Naive B cell (primary cell): ENCODE data around the gene GRIP1. TPM values are rescaled to one million over a fixed set of nuclear protein-coding genes. Genes with fewer than 3 reads are reported as not detected.

Source experiments
- ATAC-seq, 2 donors: fragments of 150-1000 bp; cut with Tn5 transposase; 2 replicates each; pipeline ENCODE4 v1.10.0; 2021; ENCODE audit warnings: low read depth in 2 of 2, mild to moderate bottlenecking in 2 of 2, moderate library complexity in 2 of 2
- DNase-seq: peaks from one replicate; pipeline ENCODE4 v3.0.0; 2022
- H3K27ac Mint-ChIP-seq, 6 donors: one replicate each; pipeline ENCODE4 v1.8.0; 2020 to 2022; ENCODE audit warnings: mild to moderate bottlenecking in 6 of 6, mixed read lengths in 6 of 6, moderate library complexity in 5 of 6, inconsistent platforms in 2 of 6
- H3K27me3 Mint-ChIP-seq, 3 donors: one replicate each; pipeline ENCODE4 v1.8.0; 2021 to 2022; ENCODE audit warnings: mixed read lengths in 3 of 3, mild to moderate bottlenecking in 1 of 3
- H3K36me3 Mint-ChIP-seq, 2 donors: one replicate each; pipeline ENCODE4 v1.8.0; 2020 to 2022; ENCODE audit warnings: mixed read lengths in 2 of 2, inconsistent platforms in 1 of 2, mild to moderate bottlenecking in 1 of 2
- H3K4me1 Mint-ChIP-seq, 3 donors: one replicate each; pipeline ENCODE4 v1.8.0; 2020 to 2022; ENCODE audit warnings: mixed read lengths in 3 of 3, inconsistent platforms in 1 of 3, mild to moderate bottlenecking in 1 of 3, moderate library complexity in 1 of 3
- H3K4me3 Mint-ChIP-seq, 8 donors: one replicate each; pipeline ENCODE4 v1.8.0; 2020 to 2022; ENCODE audit warnings: mild to moderate bottlenecking in 8 of 8, mixed read lengths in 8 of 8, moderate library complexity in 8 of 8, inconsistent platforms in 2 of 8
- H3K9me3 Mint-ChIP-seq, 7 donors: one replicate each; pipeline ENCODE4 v1.8.0; 2020 to 2022; ENCODE audit warnings: mixed read lengths in 7 of 7, mild to moderate bottlenecking in 5 of 7, inconsistent platforms in 2 of 7, moderate library complexity in 1 of 7
- polyA plus RNA-seq, 6 donors: library from polyadenylated mRNA; unstranded; fragments of 300-500 nt; fragmentation: Illumina TruSeq; gene quantifications; one replicate each; pipeline ENCODE4 v1.2.3, GENCODE V29; 2021; ENCODE audit warnings: low read depth in 6 of 6

GRIP1 gene
- polyA plus RNA-seq, 6 donors from 2014 or later: 0.25 to 0.45 (median 0.44) TPM; not detected in 2

DNA sequence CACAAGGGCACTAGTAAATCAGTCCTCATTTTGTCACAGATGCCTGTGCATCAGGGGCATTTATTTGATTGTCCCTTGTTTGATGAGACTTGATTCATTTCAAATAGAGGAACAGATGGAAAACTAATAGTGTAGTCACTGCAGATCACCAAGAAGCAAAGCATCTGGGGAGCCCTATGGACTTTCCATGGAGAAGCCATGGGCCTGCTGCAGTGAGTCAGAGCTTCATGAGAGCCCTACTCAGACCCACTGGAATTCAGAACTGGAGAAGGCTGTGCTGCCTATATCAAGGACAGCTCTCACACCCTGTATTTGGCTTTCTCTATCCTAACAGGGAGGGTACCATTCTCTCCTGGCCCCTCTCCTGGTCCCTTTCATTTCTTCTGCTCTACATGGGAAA lies 126.2 kb downstream of the GRIP1 start:
- no peak for DNase-seq
- no peak overlapping the region for H3K27ac Mint-ChIP-seq
- peaks cover 11 to 23% (median 19%) of the 10 kb centered on the region in 3 donors for H3K4me1 Mint-ChIP-seq
- no peak for ATAC-seq
- peaks cover 0 to 7% (median under 1%) of the 10 kb centered on the region in 7 donors for H3K9me3 Mint-ChIP-seq
- no peak overlapping the region for H3K4me3 Mint-ChIP-seq
- H3K27me3 Mint-ChIP-seq: peaks cover 0 to 35% (median 11%) of the 10 kb centered on the region in 3 donors
- H3K36me3 Mint-ChIP-seq: no peaks in the 10 kb centered on the region

DNA sequence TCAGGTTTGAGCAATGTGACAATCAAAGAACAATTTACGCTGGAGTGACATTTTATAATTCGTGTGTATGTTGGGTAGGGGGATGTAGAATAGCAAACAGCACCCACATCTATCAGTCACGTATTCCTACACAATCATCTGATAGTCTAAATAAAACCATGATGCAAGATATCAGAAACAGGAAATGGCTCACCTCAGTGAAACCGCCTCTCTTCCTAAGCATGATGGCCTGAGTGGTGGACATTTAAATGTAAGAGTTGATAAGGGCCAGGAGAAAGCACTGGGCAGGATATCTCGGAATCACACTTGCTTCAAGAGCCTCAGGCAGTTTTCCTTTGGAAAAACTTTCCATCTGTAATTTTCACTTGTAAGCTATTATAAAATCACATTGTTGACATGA lies 128.2 kb downstream of the GRIP1 start:
- H3K4me1 Mint-ChIP-seq: peaks cover 11 to 23% (median 19%) of the 10 kb centered on the region in 3 donors
- no peak overlapping the region for H3K4me3 Mint-ChIP-seq
- no peak for ATAC-seq
- no peak for DNase-seq
- no peak overlapping the region for H3K27ac Mint-ChIP-seq
- H3K36me3 Mint-ChIP-seq: no peaks in the 10 kb centered on the region
- peaks cover 0 to 5% (median 0%) of the 10 kb centered on the region in 7 donors for H3K9me3 Mint-ChIP-seq
- H3K27me3 Mint-ChIP-seq: peaks cover 0 to 14% (median 0%) of the 10 kb centered on the region in 3 donors

DNA sequence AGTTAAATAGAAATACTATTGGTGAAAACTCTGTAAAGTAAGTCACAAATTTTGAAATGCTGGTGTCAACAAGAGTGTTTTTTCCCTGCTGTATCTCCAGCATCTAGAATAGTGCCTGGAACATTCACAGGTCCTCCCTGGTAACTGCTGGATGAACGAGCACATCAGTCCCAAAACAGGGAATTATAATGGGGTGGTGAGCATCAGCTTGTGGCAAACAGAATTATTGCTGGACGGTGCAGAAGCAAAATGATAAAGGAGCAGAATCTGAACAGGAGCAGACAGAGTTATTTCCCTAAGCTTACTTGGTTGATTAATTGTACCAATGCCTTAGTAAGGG lies 129.9 kb downstream of the GRIP1 start:
- Mint-ChIP-seq H3K9me3 (peaks cover 0 to 2% (median 0%) of the 10 kb centered on the region in 7 donors), H3K27ac (peak overlapping the region in 3 of 6 donors; percentile 37 to 83 (median 78)), H3K4me1 (peaks cover 11 to 23% (median 19%) of the 10 kb centered on the region in 3 donors), H3K27me3 (peaks cover 0 to 2% (median 0%) of the 10 kb centered on the region in 3 donors), H3K4me3 (peak overlapping the region in 4 of 8 donors; percentile 3 to 63 (median 52)), H3K36me3 (no peaks in the 10 kb centered on the region)
- ATAC-seq (no peak), DNase-seq (no peak)

DNA sequence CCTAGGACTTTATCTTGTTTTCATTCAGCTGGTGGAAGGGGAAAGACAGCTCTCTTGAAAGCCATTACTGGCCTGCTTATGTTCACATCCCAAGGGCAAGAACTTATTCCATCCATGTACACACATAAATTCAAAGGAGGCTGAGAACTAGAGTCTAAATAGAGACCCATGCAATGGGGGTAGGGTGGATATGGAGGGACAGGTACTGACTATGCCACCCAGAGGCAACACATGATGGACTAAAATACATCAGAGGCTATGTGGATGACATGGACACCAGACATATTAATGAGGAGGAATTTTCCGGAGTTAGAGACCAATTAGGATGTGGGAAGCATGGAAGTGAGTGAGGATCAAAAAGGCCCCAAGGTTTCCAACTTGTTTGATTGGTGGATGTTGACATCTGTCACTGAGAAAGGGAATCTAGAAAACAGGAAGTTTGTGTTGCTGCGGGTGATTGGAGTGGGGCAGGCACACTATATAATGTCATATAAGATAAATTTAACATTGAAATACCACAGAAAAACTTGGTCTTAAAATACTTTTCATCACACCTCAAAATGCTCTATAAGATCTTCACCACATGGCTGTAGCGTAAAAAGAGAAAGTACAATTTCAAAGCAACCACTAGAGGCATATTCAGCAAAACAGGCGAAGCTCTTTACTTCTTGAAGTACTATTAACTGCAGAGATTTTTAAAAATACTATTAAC lies 130.4 kb downstream of the GRIP1 start:
- Mint-ChIP-seq H3K4me1 (peaks cover 11 to 23% (median 19%) of the 10 kb centered on the region in 3 donors), H3K4me3 (peak overlapping the region in 5 of 8 donors; percentile 1 to 48 (median 16)), H3K36me3 (no peaks in the 10 kb centered on the region), H3K27ac (peak overlapping the region; percentile 16 to 83 (median 54)), H3K27me3 (no peaks in the 10 kb centered on the region), H3K9me3 (peaks cover 0 to 2% (median 0%) of the 10 kb centered on the region in 7 donors)
- ATAC-seq: peak; percentile 76 to 85
- DNase-seq: peak; percentile 4

DNA sequence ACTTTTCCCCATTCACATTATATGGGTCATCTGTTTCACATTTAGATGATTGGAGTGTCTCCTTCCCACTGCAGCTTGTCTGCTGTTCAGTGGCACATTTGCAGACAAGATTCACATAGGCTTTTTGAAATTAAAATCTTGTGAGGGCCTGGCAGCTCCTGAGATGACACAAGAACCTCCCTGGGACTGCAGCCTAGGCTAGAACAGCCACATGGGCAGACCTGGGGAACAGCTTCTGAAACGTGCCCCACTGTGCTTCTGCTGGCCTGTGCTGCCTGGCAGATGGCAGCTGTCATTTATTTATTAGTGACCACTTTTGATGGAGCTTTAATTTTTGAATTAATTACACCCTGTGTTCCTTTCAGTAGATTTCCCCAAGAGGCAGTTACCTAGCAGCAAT lies 137.4 kb downstream of the GRIP1 start:
- no peaks in the 10 kb centered on the region for H3K4me1 Mint-ChIP-seq
- H3K27me3 Mint-ChIP-seq: no peaks in the 10 kb centered on the region
- DNase-seq (no peak), ATAC-seq (no peak)
- H3K36me3 Mint-ChIP-seq: no peaks in the 10 kb centered on the region
- H3K4me3 Mint-ChIP-seq: no peak overlapping the region
- H3K9me3 Mint-ChIP-seq: no peaks in the 10 kb centered on the region
- H3K27ac Mint-ChIP-seq: peak overlapping the region in 1 of 6 donors; percentile 2

DNA sequence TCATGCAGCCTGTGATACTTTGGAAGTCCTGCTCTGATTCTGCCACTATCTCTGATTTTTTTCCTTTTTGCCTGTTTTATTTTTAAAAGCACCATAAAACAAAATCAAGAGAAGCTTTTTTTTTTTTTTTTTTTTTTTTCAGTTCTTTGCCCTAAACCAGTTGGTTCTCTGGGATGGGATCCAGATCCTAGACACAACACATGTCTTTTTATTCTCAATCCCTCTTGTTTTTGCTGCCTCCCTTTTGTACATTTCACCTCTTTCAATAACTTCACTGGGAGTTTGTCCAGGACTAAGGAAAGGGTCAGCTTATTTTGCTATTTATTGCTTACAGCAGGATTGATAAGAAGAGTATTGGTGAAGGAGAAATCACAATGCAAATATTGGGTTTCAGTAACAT lies 139.4 kb downstream of the GRIP1 start:
- ATAC-seq (no peak), DNase-seq (no peak)
- no peaks in the 10 kb centered on the region for H3K4me1 Mint-ChIP-seq
- no peak overlapping the region for H3K4me3 Mint-ChIP-seq
- no peaks in the 10 kb centered on the region for H3K27me3 Mint-ChIP-seq
- H3K36me3 Mint-ChIP-seq: no peaks in the 10 kb centered on the region
- H3K9me3 Mint-ChIP-seq: no peaks in the 10 kb centered on the region
- H3K27ac Mint-ChIP-seq: no peak overlapping the region

DNA sequence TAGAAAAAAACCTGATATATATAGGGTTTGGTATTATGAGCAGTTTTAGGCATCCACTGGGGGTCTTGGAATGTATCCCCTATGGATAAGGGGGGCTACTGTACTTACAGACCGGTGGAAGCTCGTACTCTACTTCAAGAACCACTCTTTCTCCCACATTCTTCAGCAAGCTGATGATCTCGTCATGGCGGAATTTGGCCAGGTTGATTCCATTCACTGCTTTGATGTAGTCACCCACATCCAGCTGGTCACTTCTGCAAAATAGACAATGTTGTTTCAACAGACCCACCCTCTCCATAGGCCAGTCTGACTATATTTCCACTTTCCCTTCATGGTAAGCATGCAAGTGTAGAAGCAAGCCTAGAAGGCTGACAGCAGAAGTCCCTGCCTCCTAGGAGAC lies 139.9 kb downstream of the GRIP1 start:
- H3K4me3 Mint-ChIP-seq: no peak overlapping the region
- no peaks in the 10 kb centered on the region for H3K36me3 Mint-ChIP-seq
- no peaks in the 10 kb centered on the region for H3K27me3 Mint-ChIP-seq
- DNase-seq (no peak), ATAC-seq (no peak)
- peak overlapping the region in 1 of 6 donors; percentile 40 for H3K27ac Mint-ChIP-seq
- H3K9me3 Mint-ChIP-seq: no peaks in the 10 kb centered on the region
- no peaks in the 10 kb centered on the region for H3K4me1 Mint-ChIP-seq

DNA sequence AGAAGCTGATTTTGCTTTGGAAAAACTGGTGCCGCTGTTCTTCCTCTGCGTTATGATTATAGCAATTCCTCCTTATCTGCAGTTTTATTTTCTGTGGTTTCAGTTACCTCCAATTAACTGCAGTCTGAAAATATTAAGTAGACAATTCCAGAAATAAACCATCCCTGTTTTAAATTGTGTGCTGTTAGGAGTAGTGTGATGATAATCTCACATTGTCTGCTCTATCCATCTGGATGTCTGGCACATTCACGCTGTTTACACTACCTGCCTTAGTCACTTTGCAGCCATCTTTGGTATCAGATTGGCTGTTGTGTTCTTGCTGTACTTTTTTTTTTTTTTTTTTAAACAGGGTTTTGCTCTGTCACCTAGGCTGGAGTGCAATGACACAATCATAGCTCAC lies 141.0 kb downstream of the GRIP1 start:
- no peak for ATAC-seq
- no peak for DNase-seq
- H3K9me3 Mint-ChIP-seq: no peaks in the 10 kb centered on the region
- no peaks in the 10 kb centered on the region for H3K36me3 Mint-ChIP-seq
- no peak overlapping the region for H3K4me3 Mint-ChIP-seq
- H3K27ac Mint-ChIP-seq: no peak overlapping the region
- no peaks in the 10 kb centered on the region for H3K27me3 Mint-ChIP-seq
- H3K4me1 Mint-ChIP-seq: no peaks in the 10 kb centered on the region

DNA sequence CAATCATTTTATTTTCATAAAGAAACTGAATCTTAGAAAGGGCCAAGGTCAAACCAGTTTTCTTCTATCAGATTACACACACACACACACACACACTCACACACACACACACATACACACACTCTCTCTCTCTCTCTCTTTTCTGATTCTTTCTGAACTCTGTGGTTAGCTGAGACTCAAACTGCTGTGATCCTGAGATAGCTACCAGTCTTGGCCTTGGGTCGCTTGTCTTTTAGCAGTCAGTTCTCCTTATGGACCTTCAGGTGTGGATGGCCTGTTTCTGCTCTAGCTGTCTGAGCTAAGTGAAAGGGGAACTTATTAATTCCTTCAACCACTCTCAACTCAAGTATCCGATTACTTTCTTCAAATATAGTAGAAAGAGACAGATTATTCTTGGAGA lies 145.1 kb downstream of the GRIP1 start:
- DNase-seq (no peak), ATAC-seq (no peak)
- Mint-ChIP-seq H3K4me3 (no peak overlapping the region), H3K27ac (no peak overlapping the region), H3K9me3 (peaks cover 0 to 6% (median under 1%) of the 10 kb centered on the region in 7 donors), H3K36me3 (peaks cover 0 to 2% of the 10 kb centered on the region in 2 donors), H3K4me1 (no peaks in the 10 kb centered on the region), H3K27me3 (no peaks in the 10 kb centered on the region)

DNA sequence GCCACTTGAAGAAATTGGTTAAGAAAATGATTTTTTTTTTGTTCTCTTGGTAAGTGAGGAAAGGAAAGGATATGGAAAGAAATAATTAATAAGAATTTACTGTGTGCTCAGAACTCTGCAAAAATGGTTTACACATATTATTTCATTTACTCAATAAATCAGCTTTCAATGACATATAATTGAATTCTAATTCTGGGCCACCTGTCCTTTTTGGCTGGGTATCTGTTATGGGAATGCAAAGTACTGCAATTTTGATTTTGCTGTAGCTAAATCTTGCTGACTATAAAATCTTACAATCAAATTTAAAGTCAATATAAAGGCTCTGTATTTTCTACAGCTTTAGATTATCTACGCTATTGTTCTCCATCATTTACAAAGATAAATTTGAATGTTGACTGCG lies 147.1 kb downstream of the GRIP1 start:
- Mint-ChIP-seq H3K4me3 (no peak overlapping the region), H3K27ac (no peak overlapping the region), H3K27me3 (no peaks in the 10 kb centered on the region), H3K9me3 (peaks cover 0 to 14% (median 8%) of the 10 kb centered on the region in 7 donors), H3K4me1 (no peaks in the 10 kb centered on the region), H3K36me3 (peaks cover 0 to 4% of the 10 kb centered on the region in 2 donors)
- no peak for DNase-seq
- ATAC-seq: no peak

DNA sequence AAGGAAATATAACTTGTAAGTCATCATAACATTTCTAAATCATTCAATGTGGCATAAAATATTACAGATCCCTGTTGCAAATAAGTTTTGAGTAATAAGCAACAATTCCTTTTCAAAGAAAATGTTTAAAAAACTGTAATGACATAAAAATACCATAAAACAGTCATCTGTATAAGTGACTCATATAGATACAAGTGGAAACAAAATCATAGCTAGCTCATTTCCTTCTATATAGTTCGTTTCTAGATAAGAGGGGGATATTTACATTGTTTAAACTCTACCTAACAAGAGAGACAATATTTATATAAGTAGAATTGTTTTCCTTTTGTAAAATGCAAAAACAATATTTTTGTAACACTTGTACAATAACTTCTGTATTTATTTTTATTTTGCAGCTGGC lies 148.9 kb downstream of the GRIP1 start:
- Mint-ChIP-seq H3K4me1 (no peaks in the 10 kb centered on the region), H3K4me3 (no peak overlapping the region), H3K27me3 (no peaks in the 10 kb centered on the region), H3K27ac (no peak overlapping the region), H3K36me3 (peaks cover 0 to 4% of the 10 kb centered on the region in 2 donors), H3K9me3 (peaks cover 0 to 14% (median 11%) of the 10 kb centered on the region in 7 donors)
- ATAC-seq (no peak), DNase-seq (no peak)

DNA sequence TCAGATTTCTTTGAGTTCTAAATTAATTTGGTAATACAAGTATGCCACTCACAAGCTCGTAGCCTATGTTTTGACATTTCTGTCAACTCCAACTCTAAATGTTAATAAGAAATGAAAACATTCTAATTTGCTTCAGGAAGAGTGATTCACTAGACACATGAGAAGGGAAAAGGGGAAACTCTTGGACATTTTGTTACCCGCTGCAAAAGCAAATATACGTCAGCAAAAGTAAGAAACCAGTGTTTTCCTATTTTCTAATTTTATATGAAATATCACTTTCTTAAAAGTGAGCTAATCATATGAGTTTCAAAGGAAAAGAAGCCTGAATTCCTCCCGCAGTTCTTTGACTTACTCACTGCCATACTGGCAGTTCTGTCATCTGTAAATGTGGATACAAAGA lies 162.3 kb downstream of the GRIP1 start:
- no peaks in the 10 kb centered on the region for H3K4me1 Mint-ChIP-seq
- DNase-seq (no peak), ATAC-seq (no peak)
- H3K27me3 Mint-ChIP-seq: peaks cover 0 to 8% (median 0%) of the 10 kb centered on the region in 3 donors
- no peak overlapping the region for H3K4me3 Mint-ChIP-seq
- H3K9me3 Mint-ChIP-seq: peaks cover 0 to 2% (median 0%) of the 10 kb centered on the region in 7 donors
- no peak overlapping the region for H3K27ac Mint-ChIP-seq
- no peaks in the 10 kb centered on the region for H3K36me3 Mint-ChIP-seq

DNA sequence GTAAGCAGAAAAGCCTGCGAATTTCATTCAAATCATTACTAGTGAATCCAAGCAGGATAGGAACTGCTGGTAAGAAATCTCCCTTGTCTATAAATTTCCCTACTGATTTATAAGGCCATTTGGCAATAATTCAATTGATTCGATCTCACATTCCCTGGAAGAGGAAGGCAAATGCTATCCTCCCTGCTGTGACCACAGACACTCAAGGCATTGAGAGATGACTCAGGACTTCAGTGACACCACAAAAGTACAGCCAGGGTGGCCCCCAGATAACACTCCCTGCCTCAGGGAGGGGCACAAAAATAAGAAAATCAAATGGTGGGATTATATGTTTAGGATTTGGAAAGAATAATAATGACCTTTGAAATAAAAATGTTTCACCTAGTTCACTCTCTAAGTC lies 162.7 kb downstream of the GRIP1 start:
- ATAC-seq (no peak), DNase-seq (no peak)
- H3K9me3 Mint-ChIP-seq: peaks cover 0 to under 1% (median 0%) of the 10 kb centered on the region in 7 donors
- H3K36me3 Mint-ChIP-seq: no peaks in the 10 kb centered on the region
- H3K4me3 Mint-ChIP-seq: no peak overlapping the region
- H3K4me1 Mint-ChIP-seq: no peaks in the 10 kb centered on the region
- H3K27me3 Mint-ChIP-seq: peaks cover 0 to 8% (median 0%) of the 10 kb centered on the region in 3 donors
- no peak overlapping the region for H3K27ac Mint-ChIP-seq

DNA sequence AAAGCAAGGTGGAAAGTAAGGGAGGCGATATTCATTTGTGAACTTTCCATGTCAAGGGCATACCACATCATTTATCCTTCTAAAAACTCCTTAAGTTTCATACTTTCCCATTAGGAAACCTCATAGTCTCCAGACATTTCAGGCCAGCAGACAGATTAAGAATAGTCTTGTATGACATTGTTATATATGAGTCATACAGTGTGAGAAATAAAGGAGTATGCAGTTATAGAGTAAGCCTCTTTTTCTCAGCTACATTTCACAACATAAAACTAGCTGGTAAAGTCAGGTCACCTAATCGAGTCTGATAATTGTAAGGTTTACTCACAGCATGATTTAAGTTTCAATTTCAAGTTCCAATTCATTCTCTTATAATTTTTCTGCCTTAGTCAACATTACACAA lies 164.3 kb downstream of the GRIP1 start:
- no peak overlapping the region for H3K27ac Mint-ChIP-seq
- DNase-seq: no peak
- no peaks in the 10 kb centered on the region for H3K4me1 Mint-ChIP-seq
- H3K27me3 Mint-ChIP-seq: peaks cover 0 to 8% (median 0%) of the 10 kb centered on the region in 3 donors
- H3K9me3 Mint-ChIP-seq: peaks cover 0 to 4% (median 1%) of the 10 kb centered on the region in 7 donors
- H3K4me3 Mint-ChIP-seq: no peak overlapping the region
- no peaks in the 10 kb centered on the region for H3K36me3 Mint-ChIP-seq
- ATAC-seq: no peak
